ENCODE measurements around the gene SFXN3. TPM values are rescaled to one million over a fixed set of nuclear protein-coding genes. Genes with fewer than 3 reads are reported as not detected.

SFXN3 gene
- total RNA-seq, 2 experiments from 2014 or later = 91.4 to 95.0 TPM

DNA sequence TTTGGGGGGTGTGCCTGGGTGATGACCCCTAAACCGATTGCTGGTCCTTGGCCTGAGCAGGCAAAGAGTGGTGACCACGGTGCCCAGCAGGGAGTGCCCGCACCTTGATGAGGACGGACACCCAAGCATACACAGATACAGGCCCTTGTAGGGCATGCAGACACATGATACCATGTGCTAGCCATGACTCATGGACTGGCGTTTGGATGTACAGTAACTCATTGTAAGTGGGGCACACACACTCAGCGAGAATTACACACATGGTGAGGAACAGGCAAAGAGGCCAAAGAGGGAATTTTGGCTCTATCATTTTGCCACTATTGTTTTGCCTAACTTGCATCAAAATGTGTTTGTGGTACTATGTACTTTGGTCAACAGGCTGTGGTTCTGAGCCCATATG is 54.8 kb downstream of the SFXN3 start:
- no peak overlapping the region for H3K4me3 Mint-ChIP-seq
- POLR2A ChIA-PET = no interaction called here
- no peaks in the 10 kb centered on the region for H3K4me1 Mint-ChIP-seq
- H3K27ac Mint-ChIP-seq = no peak overlapping the region
- H3K36me3 Mint-ChIP-seq (ENCODE audit: low read depth) = no peaks in the 10 kb centered on the region
- H3K27me3 Mint-ChIP-seq = peaks cover 46% of the 10 kb centered on the region
- no peak for DNase-seq
- no peaks in the 10 kb centered on the region for H3K9me3 Mint-ChIP-seq
- CTCF ChIA-PET = interaction anchor here (0.7 to 3.7 kb wide), 2 partner anchors 11 to 56 kb away, joined by 3 to 21 read pairs; no protein-coding TSS in a partner anchor

DNA sequence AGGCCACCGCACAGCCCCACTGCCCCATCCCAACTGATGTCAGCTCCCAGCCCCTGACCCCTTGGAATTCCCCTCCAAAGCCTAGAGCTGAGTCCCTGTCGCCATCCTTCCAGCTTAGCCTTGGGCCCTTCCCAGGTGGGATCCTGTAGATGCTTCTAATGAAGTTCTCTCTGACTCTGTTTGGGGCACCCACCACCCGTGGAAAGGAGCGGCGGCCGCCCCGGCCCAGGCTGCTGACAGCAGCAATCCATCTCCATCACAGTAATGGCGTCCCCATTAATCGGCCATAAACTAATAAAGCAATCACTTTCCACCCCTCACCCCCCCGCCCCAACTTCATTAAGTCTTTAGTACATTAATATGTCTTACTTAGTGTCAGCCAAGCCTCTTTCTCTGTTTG is 56.3 kb downstream of the SFXN3 start:
- Mint-ChIP-seq H3K27ac (no peak overlapping the region), H3K36me3 (ENCODE audit: low read depth) (no peaks in the 10 kb centered on the region), H3K9me3 (no peaks in the 10 kb centered on the region), H3K4me3 (no peak overlapping the region), H3K4me1 (no peaks in the 10 kb centered on the region), H3K27me3 (peaks cover 46% of the 10 kb centered on the region)
- ChIA-PET CTCF (interaction anchor here (2.7 to 3.7 kb wide), 2 partner anchors 9 to 37 kb away, joined by 8 to 21 read pairs; no protein-coding TSS in a partner anchor), POLR2A (no interaction called here)
- no peak for DNase-seq

DNA sequence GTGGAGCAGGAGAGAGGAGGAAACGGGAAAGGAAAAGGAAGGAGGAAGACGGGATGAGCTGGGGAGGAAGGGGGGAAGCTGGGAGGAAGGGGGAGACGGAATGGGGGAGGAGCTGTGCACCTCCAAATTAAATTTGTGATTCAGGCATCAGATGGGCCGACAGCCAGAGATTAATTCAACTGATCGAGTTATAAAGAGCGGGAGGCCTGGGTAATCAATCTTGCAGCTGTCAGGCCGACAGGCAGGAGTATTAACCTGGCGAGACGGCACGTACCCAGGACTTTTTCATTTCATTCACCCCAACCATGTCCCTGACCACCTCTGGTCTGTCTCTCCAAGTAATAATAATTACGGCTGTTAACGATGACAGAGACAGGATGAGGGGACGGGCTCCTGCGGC is 56.9 kb downstream of the SFXN3 start:
- no peaks in the 10 kb centered on the region for H3K4me1 Mint-ChIP-seq
- no peaks in the 10 kb centered on the region for H3K36me3 Mint-ChIP-seq (ENCODE audit: low read depth)
- ChIA-PET CTCF (interaction anchor here (2.7 to 3.7 kb wide), 2 partner anchors 9 to 37 kb away, joined by 8 to 21 read pairs; no protein-coding TSS in a partner anchor), POLR2A (no interaction called here)
- H3K27ac Mint-ChIP-seq = no peak overlapping the region
- no peak for DNase-seq
- H3K9me3 Mint-ChIP-seq = no peaks in the 10 kb centered on the region
- no peak overlapping the region for H3K4me3 Mint-ChIP-seq
- peaks cover 41% of the 10 kb centered on the region for H3K27me3 Mint-ChIP-seq

DNA sequence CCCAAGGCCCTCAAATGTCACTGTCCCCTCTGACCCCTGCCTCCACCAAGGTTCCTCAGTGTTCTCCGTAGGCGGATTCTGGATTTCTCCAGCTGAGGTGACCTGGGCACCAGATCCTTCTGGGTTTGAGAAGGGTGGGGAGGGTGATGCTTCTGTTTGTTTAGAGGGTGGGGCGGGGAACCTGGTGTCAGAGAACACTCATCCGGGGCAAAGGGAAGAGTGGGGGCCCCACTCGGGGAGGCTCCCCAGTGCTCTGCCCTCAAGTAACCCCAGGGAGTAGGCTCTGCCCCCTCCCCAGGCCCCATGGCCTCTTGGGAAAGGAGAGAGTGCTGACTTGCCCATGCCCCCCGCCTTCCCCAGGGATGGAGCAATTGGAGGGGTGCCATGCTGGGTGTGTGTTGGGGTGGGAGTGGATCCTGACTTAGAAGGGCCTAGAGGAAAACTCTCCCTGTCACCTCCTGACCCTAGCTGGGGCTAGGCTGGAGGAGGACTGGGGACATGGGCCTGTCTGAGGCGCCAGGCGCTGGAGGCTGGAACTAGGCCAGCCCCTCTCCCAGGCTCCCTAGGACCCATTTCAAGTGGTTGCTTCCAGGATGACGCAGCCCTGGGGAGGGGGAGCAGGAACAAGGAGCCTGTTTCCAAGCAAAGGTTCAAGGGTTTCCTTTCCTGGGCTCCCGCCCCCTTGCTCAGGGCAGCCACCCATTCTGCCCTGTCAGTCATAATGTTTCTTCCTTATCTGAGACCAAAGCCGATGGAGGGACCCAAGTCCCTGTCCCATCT is 58.7 kb downstream of the SFXN3 start:
- H3K4me3 Mint-ChIP-seq = no peak overlapping the region
- no peaks in the 10 kb centered on the region for H3K36me3 Mint-ChIP-seq (ENCODE audit: low read depth)
- H3K9me3 Mint-ChIP-seq = no peaks in the 10 kb centered on the region
- H3K27me3 Mint-ChIP-seq = peaks cover 38% of the 10 kb centered on the region
- POLR2A ChIA-PET = no interaction called here
- CTCF ChIA-PET = interaction anchor here (1.5 kb wide), 1 partner anchor 53 kb away, joined by 3 read pairs; no protein-coding TSS in a partner anchor
- DNase-seq = no peak
- no peaks in the 10 kb centered on the region for H3K4me1 Mint-ChIP-seq
- no peak overlapping the region for H3K27ac Mint-ChIP-seq

DNA sequence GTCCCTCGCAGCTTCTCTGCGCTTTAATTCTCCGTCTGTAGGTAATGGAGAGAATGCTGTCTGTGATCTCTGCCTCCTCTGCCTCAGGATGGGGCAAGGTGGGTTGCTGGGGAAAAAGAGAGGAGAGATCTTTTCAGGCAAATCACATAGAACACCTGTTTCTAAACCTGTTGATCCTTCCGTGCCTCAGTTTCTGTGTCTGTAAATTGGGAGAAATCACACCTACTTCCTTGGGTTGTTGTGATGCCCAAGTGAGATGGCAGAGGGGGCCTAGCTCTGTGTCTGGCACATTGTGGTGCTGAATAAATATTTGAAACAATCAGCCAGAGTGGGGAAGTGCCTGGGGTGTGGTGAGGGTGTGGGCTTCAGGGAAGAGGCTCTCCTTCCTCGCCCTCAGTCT is 59.6 kb downstream of the SFXN3 start:
- no peaks in the 10 kb centered on the region for H3K36me3 Mint-ChIP-seq (ENCODE audit: low read depth)
- H3K9me3 Mint-ChIP-seq = no peaks in the 10 kb centered on the region
- no peak for DNase-seq
- no peak overlapping the region for H3K4me3 Mint-ChIP-seq
- H3K27ac Mint-ChIP-seq = no peak overlapping the region
- POLR2A ChIA-PET = no interaction called here
- H3K27me3 Mint-ChIP-seq = peaks cover 39% of the 10 kb centered on the region
- CTCF ChIA-PET = interaction anchor here (13.2 kb wide), 1 partner anchor 50 kb away, joined by 307 read pairs; no protein-coding TSS in a partner anchor
- H3K4me1 Mint-ChIP-seq = no peaks in the 10 kb centered on the region

Other genes starting within 250 kb of the SFXN3 start
- 10 to 100 TPM; 34.9 to 37.2 TPM for gene SLF2, start 118.3 kb upstream of the SFXN3 start, total RNA-seq
- gene SEMA4G, start 61.7 kb upstream of the SFXN3 start, total RNA-seq = under 1 TPM; 0.68 to 0.98 TPM
- 10 to 100 TPM; 47.8 to 49.3 TPM for gene MRPL43, start 43.7 kb upstream of the SFXN3 start, total RNA-seq
- 1 to 10 TPM; 6.4 to 7.1 TPM for gene TWNK, start 43.7 kb upstream of the SFXN3 start, total RNA-seq
- gene LZTS2, start 31.4 kb upstream of the SFXN3 start, total RNA-seq = 10 to 100 TPM; 17.3 to 18.5 TPM
- 1 to 10 TPM; 1.1 to 1.9 TPM for gene PDZD7, start 105 bp upstream of the SFXN3 start, total RNA-seq
- gene KAZALD1, start 30.8 kb downstream of the SFXN3 start, total RNA-seq = under 1 TPM; 0.35 to 0.53 TPM
- gene TLX1, start 100.1 kb downstream of the SFXN3 start, total RNA-seq = not detected
- not detected for gene LBX1, start 198.2 kb downstream of the SFXN3 start, total RNA-seq

All from activated CD4-positive, alpha-beta memory T cell treated with anti-CD3 and anti-CD28 coated beads, Interleukin-2, amount 10 ng/mL, durations not matched to agents 7 days and 5 days (primary cell).